G401.6 (cell line): Measurements from ENCODE around the gene OR4D10.

Source experiments
- FAIRE-seq: peaks from 2 replicates; lab custom pipeline; 2012; peaks lifted over from hg19 to GRCh38; lab: Jason Lieb, UNC

OR4D10 gene

DNA sequence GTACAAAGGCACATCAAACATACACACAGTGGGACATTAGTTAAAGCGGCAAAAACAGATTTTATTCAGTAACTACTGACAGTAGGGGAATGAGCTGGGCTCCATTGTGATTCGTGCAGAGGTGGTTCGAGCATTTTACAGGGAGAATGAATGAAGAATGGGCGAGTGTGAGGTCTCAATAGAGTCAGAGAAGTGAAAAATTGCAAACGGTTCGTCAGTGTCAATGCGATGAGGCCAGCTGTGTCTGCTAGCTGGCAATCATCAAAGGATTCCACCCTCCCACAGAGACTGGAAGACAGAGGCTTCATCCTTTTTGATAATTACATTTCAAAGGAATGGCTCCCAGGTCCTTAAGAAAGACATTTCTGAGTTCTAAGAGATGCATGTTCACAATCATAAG is 55.6 kb downstream of the OR4D10 start:
- FAIRE-seq = no peak
